Activated T-cell treated with anti-CD3 and anti-CD28 coated beads, Interleukin-2, amount 50 U/mL, for 72 hours (primary cell): ENCODE results near the gene UBALD2. TPM values are rescaled to one million over a fixed set of nuclear protein-coding genes. Genes with fewer than 3 reads are reported as not detected.
"Not testable (repeated sequence)": the region's sequence is repeated elsewhere in the genome, so short reads cannot be mapped to it uniquely, and the experiment has no call there.

Source experiments
- ATAC-seq, 2 donors: fragments of 150-1000 bp; cut with Tn5 transposase; replicated peaks in 1 of 2; 2 replicates each; pipeline ENCODE4 v1.10.0; 2021; ENCODE audit warnings: moderate library complexity in 2 of 2, mild to moderate bottlenecking in 1 of 2
- DNase-seq, 2 donors: peaks; one replicate each; pipeline ENCODE4 v3.0.0; 2021 to 2022; ENCODE audit warnings: mixed read lengths in 1 of 2
- H3K27ac Mint-ChIP-seq: one replicate; pipeline ENCODE4 v1.8.0; 2022; ENCODE audit warnings: mild to moderate bottlenecking, moderate library complexity, mixed read lengths
- H3K27me3 Mint-ChIP-seq: one replicate; pipeline ENCODE4 v1.8.0; 2022; ENCODE audit warnings: low read depth, mixed read lengths
- H3K36me3 Mint-ChIP-seq, 2 donors: one replicate each; pipeline ENCODE4 v1.8.0; 2022; ENCODE audit warnings: mixed read lengths in 2 of 2, mild to moderate bottlenecking in 1 of 2; ENCODE audit not compliant: insufficient read depth in 2 of 2
- H3K4me1 Mint-ChIP-seq: one replicate; pipeline ENCODE4 v1.8.0; 2022; ENCODE audit warnings: low read depth, mixed read lengths
- H3K4me3 Mint-ChIP-seq, 2 donors: one replicate each; pipeline ENCODE4 v1.8.0; 2022; ENCODE audit warnings: mild to moderate bottlenecking in 2 of 2, mixed read lengths in 2 of 2, moderate library complexity in 2 of 2
- H3K9me3 Mint-ChIP-seq, 2 donors: one replicate each; pipeline ENCODE4 v1.8.0; 2022; ENCODE audit warnings: mixed read lengths in 2 of 2
- total RNA-seq, 2 donors: library from RNA; stranded (reverse); gene quantifications; one replicate each; pipeline ENCODE4 v1.2.3, GENCODE V29; 2022

UBALD2 gene
- total RNA-seq, 2 donors from 2014 or later: 629 to 707 TPM

GRCh38 chr17:76251478-76252039 lies 13.6 kb upstream of the UBALD2 start:
- Mint-ChIP-seq H3K9me3 (no peaks in the 10 kb centered on the region), H3K4me1 (peaks cover 74% of the 10 kb centered on the region), H3K36me3 (peaks cover 1 to 2% of the 10 kb centered on the region in 2 donors), H3K27ac (peak overlapping the region; percentile 94), H3K27me3 (no peaks in the 10 kb centered on the region), H3K4me3 (peak overlapping the region; percentile 80 to 88)
- ATAC-seq (peak in 1 of 2 donors; percentile 4), DNase-seq (no peak)

DNA sequence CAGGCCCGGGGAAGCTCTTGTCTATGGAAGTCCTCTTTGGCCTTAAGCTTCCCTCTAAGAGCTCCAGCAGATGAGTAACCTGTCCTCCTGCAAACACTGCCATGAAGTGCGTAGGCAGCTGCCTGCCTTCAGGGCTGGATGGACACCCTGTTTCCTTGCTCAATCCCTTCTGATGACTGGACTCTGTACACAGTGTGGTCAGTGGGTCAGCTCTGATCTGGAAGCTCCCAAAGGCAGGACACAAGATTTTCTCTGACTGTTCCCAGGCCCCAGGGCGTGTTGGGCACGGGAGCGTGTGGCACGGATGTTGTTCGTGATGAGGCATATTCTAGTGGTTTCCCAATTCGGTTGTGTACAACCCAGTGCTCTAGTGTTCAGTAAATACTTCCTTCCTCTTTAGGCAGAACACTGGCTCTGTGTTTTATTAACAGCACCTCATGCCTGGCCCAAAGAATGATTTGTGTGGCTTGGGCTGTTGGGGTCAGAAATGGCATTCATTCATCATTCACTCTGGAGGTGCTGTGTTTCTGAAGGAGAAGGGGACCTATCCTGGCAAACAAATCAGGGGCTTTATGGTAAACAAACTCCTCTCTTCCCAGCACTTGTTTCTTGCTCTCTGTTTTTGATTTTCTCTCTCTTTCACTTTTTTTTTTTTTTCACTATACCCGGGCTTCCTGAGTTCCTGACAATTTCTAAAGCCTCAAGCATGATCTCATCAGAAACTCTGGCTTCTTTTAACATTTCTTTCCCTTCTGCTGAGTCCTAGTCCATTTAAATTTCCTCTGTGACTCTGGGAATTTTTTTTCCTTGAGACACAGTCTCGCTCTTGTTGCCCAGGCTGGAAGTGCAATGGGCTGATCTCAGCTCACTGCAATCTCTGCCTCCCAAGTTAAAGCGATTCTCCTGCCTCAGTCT lies 12.9 kb upstream of the UBALD2 start:
- H3K4me3 Mint-ChIP-seq: peak overlapping the region; percentile 80 to 88
- H3K9me3 Mint-ChIP-seq: no peaks in the 10 kb centered on the region
- peaks cover 72% of the 10 kb centered on the region for H3K4me1 Mint-ChIP-seq
- peak overlapping the region; percentile 94 for H3K27ac Mint-ChIP-seq
- DNase-seq (peak; percentile 52 to 67), ATAC-seq (peak; percentile 68 to 78)
- H3K36me3 Mint-ChIP-seq: peaks cover 1 to 2% of the 10 kb centered on the region in 2 donors
- H3K27me3 Mint-ChIP-seq: no peaks in the 10 kb centered on the region

GRCh38 chr17:76252967-76253766 lies 12.0 kb upstream of the UBALD2 start:
- peak overlapping the region; percentile 80 to 88 for H3K4me3 Mint-ChIP-seq
- not testable (repeated sequence) for DNase-seq, H3K27me3 Mint-ChIP-seq, H3K9me3 Mint-ChIP-seq, ATAC-seq, H3K36me3 Mint-ChIP-seq
- H3K4me1 Mint-ChIP-seq: peaks cover 64% of the 10 kb centered on the region
- H3K27ac Mint-ChIP-seq: peak overlapping the region; percentile 94

DNA sequence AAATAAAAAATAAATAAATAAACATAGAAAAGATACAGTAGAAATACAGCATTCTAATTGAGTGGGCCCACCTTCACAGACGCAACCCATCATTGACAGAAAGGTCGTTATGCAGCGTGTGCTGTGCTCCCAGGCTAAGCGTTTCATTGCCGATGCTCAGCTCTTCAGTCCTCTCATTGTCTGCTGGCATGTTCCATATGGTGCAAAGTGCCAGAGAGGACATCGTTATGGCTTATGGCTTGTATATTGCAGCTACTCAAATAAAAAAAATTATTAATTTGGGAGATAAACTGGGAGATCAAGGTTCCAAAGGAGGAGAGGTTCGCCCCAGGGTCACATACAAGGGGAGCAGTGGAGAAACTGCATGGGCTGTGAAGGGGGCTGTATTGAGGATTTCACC lies 11.3 kb upstream of the UBALD2 start:
- H3K4me1 Mint-ChIP-seq: peaks cover 59% of the 10 kb centered on the region
- ATAC-seq: no peak
- H3K9me3 Mint-ChIP-seq: no peaks in the 10 kb centered on the region
- no peak for DNase-seq
- H3K4me3 Mint-ChIP-seq: no peak overlapping the region
- H3K36me3 Mint-ChIP-seq: peaks cover 1 to 2% of the 10 kb centered on the region in 2 donors
- no peak overlapping the region for H3K27ac Mint-ChIP-seq
- H3K27me3 Mint-ChIP-seq: no peaks in the 10 kb centered on the region

GRCh38 chr17:76254275-76254674 lies 10.9 kb upstream of the UBALD2 start:
- H3K4me3 Mint-ChIP-seq: no peak overlapping the region
- peaks cover 1 to 2% of the 10 kb centered on the region in 2 donors for H3K36me3 Mint-ChIP-seq
- no peak overlapping the region for H3K27ac Mint-ChIP-seq
- DNase-seq (no peak), ATAC-seq (no peak)
- H3K9me3 Mint-ChIP-seq: no peaks in the 10 kb centered on the region
- no peaks in the 10 kb centered on the region for H3K27me3 Mint-ChIP-seq
- peaks cover 55% of the 10 kb centered on the region for H3K4me1 Mint-ChIP-seq

GRCh38 chr17:76255801-76256429 lies 9.2 kb upstream of the UBALD2 start:
- Mint-ChIP-seq H3K4me3 (peak overlapping the region; percentile 71 to 74), H3K36me3 (peaks cover 1 to 2% of the 10 kb centered on the region in 2 donors), H3K27ac (peak overlapping the region; percentile 84), H3K4me1 (peaks cover 55% of the 10 kb centered on the region), H3K27me3 (no peaks in the 10 kb centered on the region), H3K9me3 (no peaks in the 10 kb centered on the region)
- DNase-seq (peak in 1 of 2 donors; percentile 27), ATAC-seq (peak; percentile 13 to 18)

GRCh38 chr17:76256430-76257050 lies 8.6 kb upstream of the UBALD2 start:
- ATAC-seq (peak; percentile 72 to 80), DNase-seq (peak; percentile 69)
- not testable (repeated sequence) for H3K9me3 Mint-ChIP-seq, H3K36me3 Mint-ChIP-seq, H3K27me3 Mint-ChIP-seq
- Mint-ChIP-seq H3K4me1 (peaks cover 54% of the 10 kb centered on the region), H3K27ac (peak overlapping the region; percentile 84), H3K4me3 (peak overlapping the region; percentile 71 to 74)

GRCh38 chr17:76260220-76260619 lies 4.9 kb upstream of the UBALD2 start:
- no peaks in the 10 kb centered on the region for H3K36me3 Mint-ChIP-seq
- H3K4me1 Mint-ChIP-seq: peaks cover 59% of the 10 kb centered on the region
- no peaks in the 10 kb centered on the region for H3K27me3 Mint-ChIP-seq
- H3K9me3 Mint-ChIP-seq: no peaks in the 10 kb centered on the region
- DNase-seq: no peak
- no peak overlapping the region for H3K4me3 Mint-ChIP-seq
- H3K27ac Mint-ChIP-seq: no peak overlapping the region
- ATAC-seq: no peak

- H3K36me3 Mint-ChIP-seq: no peaks in the 10 kb centered on the region
- no peak overlapping the region for H3K4me3 Mint-ChIP-seq
- no peaks in the 10 kb centered on the region for H3K9me3 Mint-ChIP-seq
- H3K4me1 Mint-ChIP-seq: peaks cover 55% of the 10 kb centered on the region
- no peak for ATAC-seq
- H3K27ac Mint-ChIP-seq: no peak overlapping the region
- no peak for DNase-seq
- H3K27me3 Mint-ChIP-seq: no peaks in the 10 kb centered on the region
Observed at GRCh38 chr17:76260669-76261068, 4.5 kb upstream of the UBALD2 start.

- DNase-seq: peak; percentile 38 to 42
- peak overlapping the region; percentile 90 for H3K27ac Mint-ChIP-seq
- H3K9me3 Mint-ChIP-seq: no peaks in the 10 kb centered on the region
- H3K4me3 Mint-ChIP-seq: peak overlapping the region; percentile 70 to 93
- no peak for ATAC-seq
- peaks cover 45% of the 10 kb centered on the region for H3K4me1 Mint-ChIP-seq
- peaks cover 3 to 5% of the 10 kb centered on the region in 2 donors for H3K36me3 Mint-ChIP-seq
- H3K27me3 Mint-ChIP-seq: no peaks in the 10 kb centered on the region
Observed at GRCh38 chr17:76261421-76262215, 3.5 kb upstream of the UBALD2 start.

- Mint-ChIP-seq H3K4me3 (peak overlapping the region; percentile 70 to 93), H3K9me3 (no peaks in the 10 kb centered on the region), H3K36me3 (peaks cover 12 to 13% of the 10 kb centered on the region in 2 donors), H3K27ac (peak overlapping the region; percentile 90), H3K27me3 (no peaks in the 10 kb centered on the region), H3K4me1 (peaks cover 44% of the 10 kb centered on the region)
- no peak for ATAC-seq
- DNase-seq: peak; percentile 48 to 57
Observed at GRCh38 chr17:76262732-76263344, 2.3 kb upstream of the UBALD2 start.
